Activated CD4-positive, alpha-beta T cell treated with anti-CD3 and anti-CD28 coated beads for 36 hours (primary cell): ENCODE data around the gene JAML. TPM values are rescaled to one million over a fixed set of nuclear protein-coding genes. Genes with fewer than 3 reads are reported as not detected.

Experiments used
- ATAC-seq: fragments of 200-7000 bp; cut with Tn5 transposase; one replicate; pipeline ENCODE4 v1.10.0; 2021; ENCODE audit warnings: mild to moderate bottlenecking, moderate library complexity
- CTCF ChIA-PET: fragments of 350-600 bp; sonication (Branson Sonifier 250); formaldehyde crosslinking; loops from one replicate; lab custom pipeline; 2021; ENCODE audit warnings: antibody characterized with exemption; lab: Charles Lee
- POLR2A ChIA-PET: fragments of 350-600 bp; sonication (Branson Sonifier 250); formaldehyde crosslinking; loops from one replicate; lab custom pipeline; 2021; ENCODE audit warnings: antibody characterized with exemption, inconsistent platforms; lab: Charles Lee
- DNase-seq: peaks from one replicate; pipeline ENCODE4 v3.0.0-alpha.2; 2020
- H3K27ac Mint-ChIP-seq: one replicate; pipeline ENCODE4 v1.8.0; 2021; ENCODE audit warnings: mixed read lengths
- H3K27me3 Mint-ChIP-seq: one replicate; pipeline ENCODE4 v1.8.0; 2021; ENCODE audit warnings: mixed read lengths
- H3K36me3 Mint-ChIP-seq: one replicate; pipeline ENCODE4 v1.8.0; 2021; ENCODE audit warnings: low read depth, mixed read lengths
- H3K4me1 Mint-ChIP-seq: one replicate; pipeline ENCODE4 v1.8.0; 2021; ENCODE audit warnings: mixed read lengths
- H3K4me3 Mint-ChIP-seq: one replicate; pipeline ENCODE4 v1.8.0; 2021; ENCODE audit warnings: mild to moderate bottlenecking, moderate library complexity, mixed read lengths
- H3K9me3 Mint-ChIP-seq: one replicate; pipeline ENCODE4 v1.8.0; 2021; ENCODE audit warnings: low read depth, mixed read lengths
- intact Hi-C, 2 experiments: fragments of 100-400 bp; cut with DNase I in 1 of 2; cut with micrococcal nuclease in 1 of 2; formaldehyde crosslinking; loops; one replicate each; pipeline versions ENCODE4 v1.14.2 to v1.15.1; 2022 to 2024; cut with DNase I, micrococcal nuclease
- total RNA-seq, 2 experiments: library from RNA; stranded (reverse); gene quantifications; one replicate each; pipeline ENCODE4 v1.2.3, GENCODE V29; 2021

Gene JAML
- total RNA-seq, 2 experiments from 2014 or later: 168 to 193 TPM

GRCh38 chr11:118239509-118240205, 14.8 kb upstream of the JAML start:
- no peak for ATAC-seq
- ChIA-PET POLR2A (interaction anchor here (1.1 to 3.9 kb wide), 5 partner anchors 12 to 99 kb away, joined by 3 to 42 read pairs (median 10); partner anchors contain the start of genes JAML and MPZL3), CTCF (interaction anchor here (0.6 to 3.8 kb wide), 11 partner anchors 13 to 856 kb away, joined by 3 to 16 read pairs (median 4); partner anchors contain the start of gene JAML)
- Mint-ChIP-seq H3K4me1 (peaks cover 88% of the 10 kb centered on the region), H3K36me3 (peaks cover 76% of the 10 kb centered on the region), H3K27me3 (no peaks in the 10 kb centered on the region), H3K9me3 (no peaks in the 10 kb centered on the region), H3K27ac (peak overlapping the region; percentile 94), H3K4me3 (peak overlapping the region; percentile 77)
- intact Hi-C loops: loop anchor here (1.0 to 5.0 kb wide), 10 partner anchors 12 to 333 kb away; partner anchors contain the start of genes CD3D (in 2 of the 2), ARCN1 (in 1 of the 2), CD3G (in 1 of the 2) and KMT2A (in 1 of the 2)
- DNase-seq: no peak

- CTCF ChIA-PET: interaction anchor here (0.6 to 3.8 kb wide), 9 partner anchors 13 to 56 kb away, joined by 3 to 16 read pairs (median 4); partner anchors contain the start of gene JAML
- POLR2A ChIA-PET: interaction anchor here (0.9 to 3.9 kb wide), 5 partner anchors 13 to 100 kb away, joined by 3 to 42 read pairs (median 10); partner anchors contain the start of genes JAML and MPZL3
- DNase-seq (no peak), ATAC-seq (peak; percentile 9)
- H3K4me3 Mint-ChIP-seq: peak overlapping the region; percentile 77
- H3K36me3 Mint-ChIP-seq: peaks cover 77% of the 10 kb centered on the region
- intact Hi-C loops: loop anchor here in 1 of 2 experiments (1.0 kb wide), 1 partner anchor 12 kb away; no protein-coding TSS in a partner anchor
- H3K27me3 Mint-ChIP-seq: no peaks in the 10 kb centered on the region
- peaks cover 88% of the 10 kb centered on the region for H3K4me1 Mint-ChIP-seq
- no peaks in the 10 kb centered on the region for H3K9me3 Mint-ChIP-seq
- peak overlapping the region; percentile 94 for H3K27ac Mint-ChIP-seq
Observed at GRCh38 chr11:118238929-118239328, 14.1 kb upstream of the JAML start.

- peak overlapping the region; percentile 77 for H3K4me3 Mint-ChIP-seq
- CTCF ChIA-PET: interaction anchor here (1.5 to 2.1 kb wide), 3 partner anchors 24 to 40 kb away, joined by 4 to 11 read pairs (median 4); no protein-coding TSS in a partner anchor
- no peaks in the 10 kb centered on the region for H3K9me3 Mint-ChIP-seq
- peaks cover 80% of the 10 kb centered on the region for H3K36me3 Mint-ChIP-seq
- no peak for DNase-seq
- no peak for ATAC-seq
- no peaks in the 10 kb centered on the region for H3K27me3 Mint-ChIP-seq
- peak overlapping the region; percentile 94 for H3K27ac Mint-ChIP-seq
- intact Hi-C loops: no loop called here
- POLR2A ChIA-PET: interaction anchor here (0.9 to 3.9 kb wide), 2 partner anchors 13 to 40 kb away, joined by 7 to 42 read pairs; partner anchors contain the start of gene JAML
- H3K4me1 Mint-ChIP-seq: peaks cover 88% of the 10 kb centered on the region
Observed at GRCh38 chr11:118238421-118238820, 13.6 kb upstream of the JAML start.

GRCh38 chr11:118236170-118236569, 11.4 kb upstream of the JAML start:
- POLR2A ChIA-PET: interaction anchor here (1.8 kb wide), 1 partner anchor 20 kb away, joined by 6 read pairs; no protein-coding TSS in a partner anchor
- H3K9me3 Mint-ChIP-seq: no peaks in the 10 kb centered on the region
- intact Hi-C loops: no loop called here

GRCh38 chr11:118234833-118235232, 10.0 kb upstream of the JAML start:
- H3K36me3 Mint-ChIP-seq: peaks cover 71% of the 10 kb centered on the region
- ATAC-seq (no peak), DNase-seq (no peak)
- no peaks in the 10 kb centered on the region for H3K27me3 Mint-ChIP-seq
- intact Hi-C loops: no loop called here
- H3K9me3 Mint-ChIP-seq: no peaks in the 10 kb centered on the region
- peak overlapping the region; percentile 70 for H3K27ac Mint-ChIP-seq
- POLR2A ChIA-PET: no interaction called here
- CTCF ChIA-PET: no interaction called here
- no peak overlapping the region for H3K4me3 Mint-ChIP-seq
- H3K4me1 Mint-ChIP-seq: peaks cover 67% of the 10 kb centered on the region

More at GRCh38 chr11:118236170-118236569, 11.4 kb upstream of the JAML start:
- H3K4me3 Mint-ChIP-seq: peak overlapping the region; percentile 28
- DNase-seq (no peak), ATAC-seq (no peak)
- no peaks in the 10 kb centered on the region for H3K27me3 Mint-ChIP-seq
- H3K27ac Mint-ChIP-seq: peak overlapping the region; percentile 89
- CTCF ChIA-PET: interaction anchor here (0.7 to 2.2 kb wide), 3 partner anchors 12 to 64 kb away, joined by 3 to 11 read pairs (median 3); partner anchors contain the start of gene JAML
- peaks cover 79% of the 10 kb centered on the region for H3K4me1 Mint-ChIP-seq
- H3K36me3 Mint-ChIP-seq: peaks cover 83% of the 10 kb centered on the region

- Mint-ChIP-seq H3K9me3 (no peaks in the 10 kb centered on the region), H3K36me3 (peaks cover 63% of the 10 kb centered on the region), H3K27ac (peak overlapping the region; percentile 91), H3K27me3 (no peaks in the 10 kb centered on the region), H3K4me3 (no peak overlapping the region), H3K4me1 (peaks cover 62% of the 10 kb centered on the region)
- ChIA-PET CTCF (interaction anchor here (0.9 to 1.7 kb wide), 2 partner anchors 10 to 20 kb away, joined by 5 to 7 read pairs; partner anchors contain the start of gene JAML), POLR2A (interaction anchor here (1.9 to 2.1 kb wide), 2 partner anchors 9 to 18 kb away, joined by 14 to 28 read pairs; partner anchors contain the start of gene JAML)
- intact Hi-C loops: loop anchor here (1.0 to 2.0 kb wide), 4 partner anchors 7 to 247 kb away; partner anchors contain the start of gene IL10RA (in 1 of the 2)
- no peak for DNase-seq
- ATAC-seq: no peak
Observed at GRCh38 chr11:118233850-118234249, 9.0 kb upstream of the JAML start.

GRCh38 chr11:118233377-118233776, 8.6 kb upstream of the JAML start:
- peaks cover 61% of the 10 kb centered on the region for H3K4me1 Mint-ChIP-seq
- CTCF ChIA-PET: interaction anchor here (0.9 to 4.2 kb wide), 5 partner anchors 9 to 35 kb away, joined by 4 to 22 read pairs (median 6); partner anchors contain the start of gene JAML
- H3K27me3 Mint-ChIP-seq: no peaks in the 10 kb centered on the region
- intact Hi-C loops: loop anchor here (1.0 to 2.0 kb wide), 4 partner anchors 8 to 247 kb away; partner anchors contain the start of gene IL10RA (in 1 of the 2)
- H3K9me3 Mint-ChIP-seq: no peaks in the 10 kb centered on the region
- H3K36me3 Mint-ChIP-seq: peaks cover 61% of the 10 kb centered on the region
- peak; percentile 16 for ATAC-seq
- POLR2A ChIA-PET: interaction anchor here (0.7 to 2.1 kb wide), 7 partner anchors 9 to 351 kb away, joined by 3 to 28 read pairs (median 3); partner anchors contain the start of gene JAML
- H3K4me3 Mint-ChIP-seq: peak overlapping the region; percentile 44
- no peak for DNase-seq
- H3K27ac Mint-ChIP-seq: peak overlapping the region; percentile 91

- POLR2A ChIA-PET: interaction anchor here (0.6 to 2.1 kb wide), 13 partner anchors 8 to 230 kb away, joined by 3 to 28 read pairs (median 3); partner anchors contain the start of gene JAML
- H3K27ac Mint-ChIP-seq: peak overlapping the region; percentile 91
- H3K4me1 Mint-ChIP-seq: peaks cover 62% of the 10 kb centered on the region
- peak overlapping the region; percentile 44 for H3K4me3 Mint-ChIP-seq
- peak; percentile 82 for DNase-seq
- peak; percentile 89 for ATAC-seq
- CTCF ChIA-PET: interaction anchor here (0.6 to 4.2 kb wide), 9 partner anchors 8 to 71 kb away, joined by 3 to 22 read pairs (median 4); partner anchors contain the start of genes JAML and MPZL3
- H3K9me3 Mint-ChIP-seq: no peaks in the 10 kb centered on the region
- H3K36me3 Mint-ChIP-seq: peaks cover 62% of the 10 kb centered on the region
- no peaks in the 10 kb centered on the region for H3K27me3 Mint-ChIP-seq
- intact Hi-C loops: loop anchor here (1.0 to 2.0 kb wide), 5 partner anchors 9 to 246 kb away; partner anchors contain the start of gene IL10RA (in 1 of the 2)
Observed at GRCh38 chr11:118232659-118233058, 7.8 kb upstream of the JAML start.

GRCh38 chr11:118231461-118231860, 6.7 kb upstream of the JAML start:
- Mint-ChIP-seq H3K27me3 (no peaks in the 10 kb centered on the region), H3K27ac (no peak overlapping the region), H3K4me3 (no peak overlapping the region), H3K36me3 (peaks cover 62% of the 10 kb centered on the region), H3K9me3 (no peaks in the 10 kb centered on the region), H3K4me1 (peaks cover 62% of the 10 kb centered on the region)
- intact Hi-C loops: no loop called here
- CTCF ChIA-PET: interaction anchor here (4.2 kb wide), 1 partner anchor 14 kb away, joined by 22 read pairs; no protein-coding TSS in a partner anchor
- DNase-seq (no peak), ATAC-seq (no peak)
- POLR2A ChIA-PET: no interaction called here

- no peak overlapping the region for H3K27ac Mint-ChIP-seq
- CTCF ChIA-PET: interaction anchor here (1.3 to 4.2 kb wide), 2 partner anchors 12 to 13 kb away, joined by 4 to 22 read pairs; no protein-coding TSS in a partner anchor
- H3K27me3 Mint-ChIP-seq: no peaks in the 10 kb centered on the region
- intact Hi-C loops: no loop called here
- DNase-seq: peak; percentile 50
- H3K4me1 Mint-ChIP-seq: peaks cover 61% of the 10 kb centered on the region
- H3K36me3 Mint-ChIP-seq: peaks cover 64% of the 10 kb centered on the region
- ATAC-seq: no peak
- H3K9me3 Mint-ChIP-seq: peaks cover 6% of the 10 kb centered on the region
- POLR2A ChIA-PET: interaction anchor here (0.5 to 1.6 kb wide), 3 partner anchors 13 to 772 kb away, joined by 3 to 5 read pairs (median 3); no protein-coding TSS in a partner anchor
- no peak overlapping the region for H3K4me3 Mint-ChIP-seq
Observed at GRCh38 chr11:118230088-118230487, 5.3 kb upstream of the JAML start.
